Hair follicular keratinocyte (primary cell): ENCODE data around the gene HSBP1L1. TPM values are rescaled to one million over a fixed set of nuclear protein-coding genes. Genes with fewer than 3 reads are reported as not detected.

Experiments used
- total RNA-seq: library from RNA; depleted of rRNA; stranded (reverse); fragments of >200 nt; gene quantifications from 2 replicates; pipeline ENCODE4 v1.2.3, GENCODE V29; 2015

HSBP1L1 gene
- 26.8 and 29.2 TPM in 2 replicates for total RNA-seq

DNA sequence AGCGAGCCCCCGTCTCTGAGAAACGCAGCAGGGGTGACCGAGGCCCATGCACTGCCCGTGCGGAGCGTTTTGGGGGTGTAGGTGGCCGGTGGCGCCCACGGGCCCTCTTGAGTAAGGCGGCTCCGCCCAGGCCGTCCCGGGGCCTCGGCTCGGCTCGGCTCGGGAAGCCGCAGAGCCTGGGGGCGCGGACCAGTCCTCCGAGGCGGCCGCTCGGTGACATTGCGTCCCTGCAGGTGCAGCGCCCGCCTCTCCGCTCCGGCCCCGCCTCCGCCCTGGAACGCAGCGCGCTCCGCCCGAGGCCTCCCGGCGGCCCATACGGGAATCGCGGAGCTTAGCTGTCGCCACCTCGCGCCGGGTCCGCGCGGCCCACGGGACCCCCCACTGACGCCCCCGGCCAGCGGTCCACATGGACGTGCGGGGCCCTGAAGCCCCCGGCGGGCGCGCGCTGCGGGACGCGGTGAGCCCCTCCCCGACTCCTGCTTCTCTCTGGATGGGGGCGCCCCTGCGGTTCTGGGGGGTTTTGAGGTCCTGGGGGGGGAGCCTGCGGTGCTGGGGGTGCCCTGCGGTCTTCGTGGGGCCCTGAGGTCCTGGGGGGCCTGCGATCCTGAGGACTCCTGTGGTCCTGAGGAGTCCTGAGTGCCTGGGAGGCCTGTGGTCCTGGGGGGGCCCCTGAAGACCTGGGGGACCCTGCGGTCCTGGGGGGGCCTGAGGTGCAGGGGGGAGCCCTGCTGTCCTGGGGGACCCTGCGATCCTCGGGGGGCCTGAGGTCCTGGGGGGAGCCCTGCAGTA, at the start of gene HSBP1L1:
Gene HSBP1L1, plus strand, starts transcription at position 314 of the 789 bp plus-strand sequence. Its CDS starts 93 bp downstream, at position 407.

GRCh38 chr18:79951545-79952455, 12.6 kb upstream of the HSBP1L1 start, which contains the start of gene SLC66A2:
Gene SLC66A2, minus strand, starts transcription at chr18:79951653. Its CDS starts 727 bp downstream, at chr18:79950926.

DNA sequence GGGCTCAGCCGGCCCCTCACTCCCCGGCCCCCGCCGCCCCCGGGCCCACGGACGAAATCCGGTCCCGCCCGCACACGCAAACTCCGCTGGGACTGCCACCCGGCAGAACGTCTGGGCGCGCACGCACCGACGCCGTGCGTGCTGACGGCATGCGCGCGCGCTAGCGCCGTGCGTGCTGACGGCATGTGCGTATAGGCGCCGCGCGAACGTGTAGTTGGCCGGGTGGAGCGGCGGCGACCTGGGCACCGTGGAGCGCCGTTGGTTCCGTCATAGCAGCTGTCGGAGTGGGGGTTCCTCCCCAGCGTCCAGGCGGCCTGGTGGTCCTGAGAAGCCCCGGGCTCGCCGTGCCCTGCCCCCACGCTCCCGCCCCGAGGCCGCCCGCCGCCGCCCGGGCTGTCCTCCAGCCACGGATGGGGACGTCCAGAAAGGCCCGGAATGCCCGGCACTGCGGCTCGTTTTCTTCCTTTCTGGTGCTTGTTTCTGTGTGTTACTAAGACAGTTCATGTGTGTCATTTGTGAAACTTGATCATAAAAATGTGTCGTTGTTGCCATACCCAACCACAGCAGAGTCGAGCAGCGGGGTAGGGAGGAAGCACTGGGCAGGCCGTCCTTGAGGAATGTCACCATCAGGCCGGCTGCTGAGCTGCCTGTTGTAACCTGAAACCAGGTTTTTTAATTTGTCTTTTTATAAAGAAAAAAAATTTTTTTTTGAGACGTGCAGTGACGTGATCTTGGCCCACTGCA, 24.2 kb downstream of the HSBP1L1 start, which contains the start of gene TXNL4A:
Gene TXNL4A, minus strand, starts transcription at position 113 of the 744 bp plus-strand sequence. CDS start 171 bp downstream, outside the sequence.

Other genes with a start within 250 kb of the HSBP1L1 start
- not detected in 2 replicates for gene KCNG2, start 166.7 kb upstream of the HSBP1L1 start, total RNA-seq
- 47.2 and 51.8 TPM in 2 replicates for gene SLC66A2, start 13.0 kb upstream of the HSBP1L1 start, total RNA-seq
- 47.9 and 93.3 TPM in 2 replicates for gene TXNL4A, start 23.9 kb downstream of the HSBP1L1 start, total RNA-seq
- gene RBFA, start 69.8 kb downstream of the HSBP1L1 start, total RNA-seq, result 46.2 and 52.7 TPM in 2 replicates
- gene ADNP2, start 144.6 kb downstream of the HSBP1L1 start, total RNA-seq, result 17.3 and 17.4 TPM in 2 replicates